HepG2 (cell line): ENCODE measurements around the gene RPS6KB1. TPM values are rescaled to one million over a fixed set of nuclear protein-coding genes. Genes with fewer than 3 reads are reported as not detected.

Source experiments
- AKNA ChIP-seq: sonication (generic); formaldehyde crosslinking; IDR thresholded peaks from 2 replicates; pipeline ENCODE4 v1.4.0; 2020; ENCODE audit warnings: missing genetic modification reagents, borderline replicate concordance
- ESRRA ChIP-seq: sonication (generic); formaldehyde crosslinking; IDR thresholded peaks from 2 replicates; pipeline ENCODE4 v1.5.1; 2020; ENCODE audit warnings: mild to moderate bottlenecking, low read depth, missing genetic modification reagents
- IKZF5 ChIP-seq: IDR thresholded peaks from 2 replicates; pipeline ENCODE4 v1.6.1; 2018; ENCODE audit warnings: missing genetic modification reagents, mild to moderate bottlenecking, missing compliant biosample characterization
- KDM2A ChIP-seq: sonication (generic); formaldehyde crosslinking; IDR thresholded peaks from 2 replicates; pipeline ENCODE4 v1.4.0; 2020; ENCODE audit warnings: low read depth, missing genetic modification reagents, borderline replicate concordance
- KLF16 ChIP-seq, 2 experiments: sonication (generic) in 1 of 2; formaldehyde crosslinking in 1 of 2; IDR thresholded peaks; 2 replicates each; pipeline versions ENCODE4 v1.6.1 to v1.8.0; 2016 to 2023; ENCODE audit warnings: missing genetic modification reagents in 2 of 2, missing compliant biosample characterization in 1 of 2
- SP1 ChIP-seq, 2 experiments: fragments of 450-650 bp in 1 of 2; sonication (generic) in 1 of 2; formaldehyde crosslinking in 1 of 2; IDR thresholded peaks; 2 replicates each; pipeline versions ENCODE4 v1.4.0 to v1.6.1; 2016 to 2020; ENCODE audit warnings: missing genetic modification reagents in 1 of 2
- ZBTB33 ChIP-seq: sonication (generic); formaldehyde crosslinking; IDR thresholded peaks from 2 replicates; pipeline ENCODE4 v1.4.0; 2020; ENCODE audit warnings: missing genetic modification reagents
- polyA plus RNA-seq, 8 experiments: library from polyadenylated mRNA; depleted of rRNA in 3 of 8; stranded (reverse) in 7 of 8; unstranded in 1 of 8; fragments of >200 nt; fragmentation: Illumina TruSeq in 4 of 8; extraction: Trizol in 4 of 8; gene quantifications; 2 replicates each; pipeline versions ENCODE4 v1.2.1 to v1.2.3, GENCODE V29; 2011 to 2016; ENCODE audit warnings: low read depth in 4 of 8, missing spikeins in 1 of 8, mixed read lengths in 1 of 8; ENCODE audit not compliant: insufficient read depth in 1 of 8
- total RNA-seq, 5 experiments: library from RNA; depleted of rRNA; stranded (reverse); fragments of >200 nt; fragmentation: Illumina TruSeq; extraction: Trizol; gene quantifications; 2 replicates each; pipeline ENCODE4 v1.2.3, GENCODE V29; 2016; ENCODE audit warnings: low read depth in 1 of 5
- TF ChIP-seq, protein P1 (sequence below): sonication (generic); formaldehyde crosslinking; IDR thresholded peaks from one replicate; pipeline ENCODE4 v1.5.1; 2020; ENCODE audit warnings: mild to moderate bottlenecking, missing genetic modification reagents; ENCODE audit errors: not compliant biosample characterization

RPS6KB1 gene
- total and polyA plus RNA-seq, 2 of the 13 experiments (the other 11 are each of a cell fraction or from before 2014, with no cell fraction given), result 16.5 to 42.2 TPM

- TF ChIP-seq, protein P1, sequence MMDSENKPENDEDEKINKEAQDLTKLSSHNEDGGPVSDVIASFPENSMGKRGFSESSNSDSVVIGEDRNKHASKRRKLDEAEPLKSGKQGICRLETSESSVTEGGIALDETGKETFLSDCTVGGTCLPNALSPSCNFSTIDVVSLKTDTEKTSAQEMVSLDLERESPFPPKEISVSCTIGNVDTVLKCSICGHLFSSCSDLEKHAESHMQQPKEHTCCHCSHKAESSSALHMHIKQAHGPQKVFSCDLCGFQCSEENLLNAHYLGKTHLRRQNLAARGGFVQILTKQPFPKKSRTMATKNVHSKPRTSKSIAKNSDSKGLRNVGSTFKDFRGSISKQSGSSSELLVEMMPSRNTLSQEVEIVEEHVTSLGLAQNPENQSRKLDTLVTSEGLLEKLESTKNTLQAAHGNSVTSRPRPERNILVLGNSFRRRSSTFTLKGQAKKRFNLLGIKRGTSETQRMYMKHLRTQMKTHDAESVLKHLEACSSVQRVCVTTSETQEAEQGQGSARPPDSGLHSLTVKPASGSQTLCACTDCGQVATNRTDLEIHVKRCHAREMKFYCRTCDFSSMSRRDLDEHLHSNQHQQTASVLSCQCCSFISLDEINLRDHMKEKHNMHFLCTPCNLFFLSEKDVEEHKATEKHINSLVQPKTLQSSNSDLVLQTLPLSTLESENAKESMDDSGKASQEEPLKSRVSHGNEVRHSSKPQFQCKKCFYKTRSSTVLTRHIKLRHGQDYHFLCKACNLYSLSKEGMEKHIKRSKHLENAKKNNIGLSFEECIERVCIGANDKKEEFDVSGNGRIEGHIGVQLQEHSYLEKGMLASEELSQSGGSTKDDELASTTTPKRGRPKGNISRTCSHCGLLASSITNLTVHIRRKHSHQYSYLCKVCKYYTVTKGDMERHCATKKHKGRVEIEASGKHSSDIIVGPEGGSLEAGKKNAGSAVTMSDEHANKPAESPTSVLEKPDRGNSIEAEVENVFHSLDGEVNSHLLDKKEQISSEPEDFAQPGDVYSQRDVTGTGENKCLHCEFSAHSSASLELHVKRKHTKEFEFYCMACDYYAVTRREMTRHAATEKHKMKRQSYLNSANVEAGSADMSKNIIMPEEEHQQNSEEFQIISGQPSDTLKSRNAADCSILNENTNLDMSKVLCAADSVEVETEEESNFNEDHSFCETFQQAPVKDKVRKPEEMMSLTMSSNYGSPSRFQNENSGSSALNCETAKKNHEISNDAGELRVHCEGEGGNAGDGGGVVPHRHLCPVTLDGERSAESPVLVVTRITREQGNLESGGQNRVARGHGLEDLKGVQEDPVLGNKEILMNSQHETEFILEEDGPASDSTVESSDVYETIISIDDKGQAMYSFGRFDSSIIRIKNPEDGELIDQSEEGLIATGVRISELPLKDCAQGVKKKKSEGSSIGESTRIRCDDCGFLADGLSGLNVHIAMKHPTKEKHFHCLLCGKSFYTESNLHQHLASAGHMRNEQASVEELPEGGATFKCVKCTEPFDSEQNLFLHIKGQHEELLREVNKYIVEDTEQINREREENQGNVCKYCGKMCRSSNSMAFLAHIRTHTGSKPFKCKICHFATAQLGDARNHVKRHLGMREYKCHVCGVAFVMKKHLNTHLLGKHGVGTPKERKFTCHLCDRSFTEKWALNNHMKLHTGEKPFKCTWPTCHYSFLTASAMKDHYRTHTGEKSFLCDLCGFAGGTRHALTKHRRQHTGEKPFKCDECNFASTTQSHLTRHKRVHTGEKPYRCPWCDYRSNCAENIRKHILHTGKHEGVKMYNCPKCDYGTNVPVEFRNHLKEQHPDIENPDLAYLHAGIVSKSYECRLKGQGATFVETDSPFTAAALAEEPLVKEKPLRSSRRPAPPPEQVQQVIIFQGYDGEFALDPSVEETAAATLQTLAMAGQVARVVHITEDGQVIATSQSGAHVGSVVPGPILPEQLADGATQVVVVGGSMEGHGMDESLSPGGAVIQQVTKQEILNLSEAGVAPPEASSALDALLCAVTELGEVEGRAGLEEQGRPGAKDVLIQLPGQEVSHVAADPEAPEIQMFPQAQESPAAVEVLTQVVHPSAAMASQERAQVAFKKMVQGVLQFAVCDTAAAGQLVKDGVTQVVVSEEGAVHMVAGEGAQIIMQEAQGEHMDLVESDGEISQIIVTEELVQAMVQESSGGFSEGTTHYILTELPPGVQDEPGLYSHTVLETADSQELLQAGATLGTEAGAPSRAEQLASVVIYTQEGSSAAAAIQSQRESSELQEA, result no peak
- TF ChIP-seq AKNA (CRISPR knock-in tag) (no peak), IKZF5 (CRISPR knock-in tag) (no peak), KLF16 (CRISPR knock-in tag; IDR thresholded peaks at IDR 0.05) (no peak), KDM2A (peak; percentile 35), ZBTB33 (CRISPR knock-in tag) (0 out of 2 replicates have a peak, but pooled peaks have one; percentile 11), ESRRA (CRISPR knock-in tag) (no peak; the same call in 1 of the 2 replicates), SP1 (IDR thresholded peaks at IDR 0.05) (no peak), SP1 (CRISPR knock-in tag; IDR thresholded peaks at IDR 0.05) (0 out of 2 replicates have a peak, but pooled peaks have one; percentile 17)
Measured at GRCh38 chr17:59845595-59846393, 47.1 kb upstream of the RPS6KB1 start (continued).
